PC-3 (cell line): ENCODE data around the gene TAPBPL.

ENCODE experiments used
- EZH2 ChIP-seq: fragments of 300-600 bp; sonication (generic); IDR thresholded peaks from one replicate; pipeline ENCODE4 v1.6.1; 2017; ENCODE audit warnings: antibody characterized with exemption, mild to moderate bottlenecking, low read length; ENCODE audit not compliant: unreplicated experiment
- EZH2phosphoT487 ChIP-seq: fragments of 300-600 bp; sonication (generic); IDR thresholded peaks from 2 replicates; pipeline ENCODE4 v1.6.1; 2018; ENCODE audit warnings: mild to moderate bottlenecking, antibody characterized with exemption, low read length, borderline replicate concordance
- TF ChIP-seq, protein P1 (sequence below): fragments of 300-600 bp; sonication (generic); conservative IDR thresholded peaks from 2 replicates; pipeline ENCODE4 v1.5.1; 2017; ENCODE audit warnings: antibody characterized with exemption, low read depth, mild to moderate bottlenecking, low read length

DNA sequence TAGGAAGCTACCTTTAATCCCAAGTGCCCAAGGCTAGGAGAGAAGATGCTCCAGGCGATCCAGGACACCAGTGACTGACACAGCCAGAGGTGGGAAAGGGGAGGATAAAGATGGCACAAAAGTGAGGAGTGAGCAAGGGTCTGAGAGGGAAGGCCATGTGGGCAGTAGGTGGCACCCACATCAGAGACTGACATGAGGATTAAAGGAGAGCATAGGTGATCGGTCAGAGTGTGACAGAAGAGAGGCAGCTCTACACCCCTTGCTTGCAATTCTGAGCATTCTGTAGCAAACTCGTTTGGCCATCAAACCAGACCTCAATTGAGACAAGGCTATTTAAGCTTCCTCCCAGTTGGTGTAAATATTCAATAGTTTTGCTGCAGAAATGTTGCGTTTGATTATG, 7.8 kb upstream of the TAPBPL start:
- TF ChIP-seq, protein P1, sequence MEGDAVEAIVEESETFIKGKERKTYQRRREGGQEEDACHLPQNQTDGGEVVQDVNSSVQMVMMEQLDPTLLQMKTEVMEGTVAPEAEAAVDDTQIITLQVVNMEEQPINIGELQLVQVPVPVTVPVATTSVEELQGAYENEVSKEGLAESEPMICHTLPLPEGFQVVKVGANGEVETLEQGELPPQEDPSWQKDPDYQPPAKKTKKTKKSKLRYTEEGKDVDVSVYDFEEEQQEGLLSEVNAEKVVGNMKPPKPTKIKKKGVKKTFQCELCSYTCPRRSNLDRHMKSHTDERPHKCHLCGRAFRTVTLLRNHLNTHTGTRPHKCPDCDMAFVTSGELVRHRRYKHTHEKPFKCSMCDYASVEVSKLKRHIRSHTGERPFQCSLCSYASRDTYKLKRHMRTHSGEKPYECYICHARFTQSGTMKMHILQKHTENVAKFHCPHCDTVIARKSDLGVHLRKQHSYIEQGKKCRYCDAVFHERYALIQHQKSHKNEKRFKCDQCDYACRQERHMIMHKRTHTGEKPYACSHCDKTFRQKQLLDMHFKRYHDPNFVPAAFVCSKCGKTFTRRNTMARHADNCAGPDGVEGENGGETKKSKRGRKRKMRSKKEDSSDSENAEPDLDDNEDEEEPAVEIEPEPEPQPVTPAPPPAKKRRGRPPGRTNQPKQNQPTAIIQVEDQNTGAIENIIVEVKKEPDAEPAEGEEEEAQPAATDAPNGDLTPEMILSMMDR: no peak
- no peak for TF ChIP-seq EZH2
- TF ChIP-seq EZH2phosphoT487: no peak
